H9 (cell line): ENCODE data around the gene CEBPG. TPM values are rescaled to one million over a fixed set of nuclear protein-coding genes. Genes with fewer than 3 reads are reported as not detected.

Source experiments
- DNase-seq: peaks from one replicate; pipeline ENCODE4 v3.0.0-alpha.2; 2017
- H2AFZ ChIP-seq: one replicate; pipeline ENCODE4 v1.6.1; 2013; ENCODE audit warnings: mild to moderate bottlenecking, low read length, control low read depth, moderate library complexity
- H2AK5ac ChIP-seq: 2 replicates; pipeline ENCODE4 v1.6.1; 2013; ENCODE audit warnings: low read length, control low read depth, mixed read lengths; ENCODE audit not compliant: insufficient read length
- H2BK120ac ChIP-seq: one replicate; pipeline ENCODE4 v1.6.1; 2013; ENCODE audit warnings: low read depth, mild to moderate bottlenecking, low read length, control low read depth, inconsistent platforms; ENCODE audit not compliant: poor library complexity, severe bottlenecking
- H2BK12ac ChIP-seq: 2 replicates; pipeline ENCODE4 v1.6.1; 2013; ENCODE audit warnings: low read length, control low read depth, mixed read lengths, low read depth; ENCODE audit not compliant: insufficient read length
- H2BK15ac ChIP-seq: 2 replicates; pipeline ENCODE4 v1.6.1; 2013; ENCODE audit warnings: low read depth, low read length, control low read depth
- H2BK20ac ChIP-seq: one replicate; pipeline ENCODE4 v1.6.1; 2013; ENCODE audit warnings: low read depth, mild to moderate bottlenecking, low read length, control low read depth, inconsistent platforms; ENCODE audit not compliant: poor library complexity, severe bottlenecking
- H2BK5ac ChIP-seq: 2 replicates; pipeline ENCODE4 v1.6.1; 2013; ENCODE audit warnings: low read length, control low read depth, mixed read lengths; ENCODE audit not compliant: insufficient read length
- H3K14ac ChIP-seq: 2 replicates; pipeline ENCODE4 v1.6.1; 2013; ENCODE audit warnings: low read length, control low read depth; ENCODE audit not compliant: insufficient read depth
- H3K18ac ChIP-seq: 2 replicates; pipeline ENCODE4 v1.6.1; 2013; ENCODE audit warnings: low read depth, mild to moderate bottlenecking, mixed read lengths, low read length, control low read depth; ENCODE audit not compliant: insufficient read length
- H3K23ac ChIP-seq: 2 replicates; pipeline ENCODE4 v1.6.1; 2013; ENCODE audit warnings: low read length, control low read depth, mixed read lengths, low read depth; ENCODE audit not compliant: insufficient read length
- H3K23me2 ChIP-seq: 2 replicates; pipeline ENCODE4 v1.6.1; 2013; ENCODE audit warnings: low read depth, mild to moderate bottlenecking, mixed read lengths, low read length, control low read depth; ENCODE audit not compliant: insufficient read length, poor library complexity, severe bottlenecking
- H3K27ac ChIP-seq: 2 replicates; pipeline ENCODE4 v1.5.1; 2013; ENCODE audit warnings: low read length, control low read depth, mixed read lengths, low read depth; ENCODE audit not compliant: insufficient read length
- H3K27me3 ChIP-seq: 2 replicates; pipeline ENCODE4 v1.6.1; 2013; ENCODE audit warnings: low read length, control low read depth, inconsistent platforms; ENCODE audit not compliant: insufficient read depth
- H3K4ac ChIP-seq: 2 replicates; pipeline ENCODE4 v1.6.1; 2013; ENCODE audit warnings: low read depth, mild to moderate bottlenecking, control low read depth, inconsistent platforms, low read length, moderate library complexity
- H3K4me1 ChIP-seq: 2 replicates; pipeline ENCODE4 v1.6.1; 2013; ENCODE audit warnings: low read length, control low read depth, inconsistent platforms; ENCODE audit not compliant: insufficient read depth
- H3K4me2 ChIP-seq: 2 replicates; pipeline ENCODE4 v1.6.1; 2013; ENCODE audit warnings: low read length, control low read depth, mixed read lengths; ENCODE audit not compliant: insufficient read length, insufficient read depth
- H3K56ac ChIP-seq: 2 replicates; pipeline ENCODE4 v1.6.1; 2013; ENCODE audit warnings: low read depth, mild to moderate bottlenecking, mixed read lengths, low read length, control low read depth; ENCODE audit not compliant: insufficient read length
- H3K79me1 ChIP-seq: 2 replicates; pipeline ENCODE4 v1.6.1; 2013; ENCODE audit warnings: low read depth, mild to moderate bottlenecking, moderate library complexity, low read length, control low read depth, inconsistent platforms; ENCODE audit not compliant: insufficient read depth, poor library complexity, severe bottlenecking
- H3K79me2 ChIP-seq: 2 replicates; pipeline ENCODE4 v1.6.1; 2013; ENCODE audit warnings: low read length, control low read depth, inconsistent platforms; ENCODE audit not compliant: insufficient read depth
- H3K9ac ChIP-seq: 2 replicates; pipeline ENCODE4 v1.6.1; 2013; ENCODE audit warnings: low read length, control low read depth, mixed read lengths; ENCODE audit not compliant: insufficient read length; ENCODE audit errors: extremely low read depth
- H3K9me3 ChIP-seq: one replicate; pipeline ENCODE4 v1.6.1; 2013; ENCODE audit warnings: low read depth, low read length, inconsistent platforms; ENCODE audit not compliant: control insufficient read depth
- H3T11ph ChIP-seq: one replicate; pipeline ENCODE4 v1.6.1; 2013; ENCODE audit warnings: mild to moderate bottlenecking, low read length, control low read depth, inconsistent platforms
- H4K20me1 ChIP-seq: one replicate; pipeline ENCODE4 v1.6.1; 2013; ENCODE audit not compliant: control insufficient read depth, insufficient read length, insufficient read depth
- H4K5ac ChIP-seq: 2 replicates; pipeline ENCODE4 v1.6.1; 2013; ENCODE audit warnings: low read depth, mild to moderate bottlenecking, mixed read lengths, low read length, control low read depth; ENCODE audit not compliant: insufficient read length
- H4K8ac ChIP-seq: replicated peaks from 2 replicates; pipeline ENCODE4 v1.6.1; 2013; ENCODE audit warnings: low read length, control low read depth, mixed read lengths, low read depth; ENCODE audit not compliant: insufficient read length
- H4K91ac ChIP-seq: 2 replicates; pipeline ENCODE4 v1.6.1; 2013; ENCODE audit warnings: low read depth, mild to moderate bottlenecking, moderate library complexity, mixed read lengths, low read length, control low read depth; ENCODE audit not compliant: insufficient read length
- H3K27ac Mint-ChIP-seq, 3 experiments: 2 replicates in 2 of 3; 3 replicates in 1 of 3; pipeline ENCODE4 v1.8.0; 2020 to 2021; ENCODE audit warnings: mixed read lengths in 3 of 3, mild to moderate bottlenecking in 1 of 3, moderate library complexity in 1 of 3
- H3K27me3 Mint-ChIP-seq: 2 replicates; pipeline ENCODE4 v1.8.0; 2021; ENCODE audit warnings: low read depth, mild to moderate bottlenecking, moderate library complexity, mixed read lengths
- H3K36me3 Mint-ChIP-seq, 3 experiments: 2 replicates in 2 of 3; 3 replicates in 1 of 3; pipeline ENCODE4 v1.8.0; 2020 to 2021; ENCODE audit warnings: low read depth in 3 of 3, mixed read lengths in 3 of 3; ENCODE audit not compliant: insufficient read depth in 1 of 3
- H3K4me1 Mint-ChIP-seq, 2 experiments: 2 replicates each; pipeline ENCODE4 v1.8.0; 2020; ENCODE audit warnings: mixed read lengths in 2 of 2
- H3K4me3 Mint-ChIP-seq, 2 experiments: 2 replicates in 1 of 2; 3 replicates in 1 of 2; pipeline ENCODE4 v1.8.0; 2020 to 2021; ENCODE audit warnings: mild to moderate bottlenecking in 2 of 2, mixed read lengths in 2 of 2, moderate library complexity in 1 of 2
- H3K9me3 Mint-ChIP-seq, 2 experiments: 2 replicates in 1 of 2; 3 replicates in 1 of 2; pipeline ENCODE4 v1.8.0; 2020; ENCODE audit warnings: mild to moderate bottlenecking in 2 of 2, mixed read lengths in 2 of 2, moderate library complexity in 1 of 2
- WGBS: extraction: QIAGEN DNeasy Blood & Tissue Kit; methylation state at CpG from one replicate; pipeline ENCODE4 v1.1.7; 2013; ENCODE audit warnings: missing lambda C conversion rate, low lambda C conversion rate, mixed read lengths; ENCODE audit not compliant: insufficient read length; ENCODE audit errors: extremely low coverage; 5-methylcytosine and 5-hydroxymethylcytosine counted together
- total RNA-seq: library from RNA; stranded (reverse); gene quantifications from 2 replicates; pipeline ENCODE4 v1.2.1, GENCODE V29; 2021
- TF ChIP-seq, protein P1 (sequence below): fragments of 200-600 bp; sonication (generic); conservative IDR thresholded peaks from 3 replicates; pipeline ENCODE4 v1.8.0; 2021; ENCODE audit warnings: antibody characterized with exemption, mild to moderate bottlenecking

CEBPG gene
- total RNA-seq, 1 experiment from 2014 or later = 33.7 TPM

DNA sequence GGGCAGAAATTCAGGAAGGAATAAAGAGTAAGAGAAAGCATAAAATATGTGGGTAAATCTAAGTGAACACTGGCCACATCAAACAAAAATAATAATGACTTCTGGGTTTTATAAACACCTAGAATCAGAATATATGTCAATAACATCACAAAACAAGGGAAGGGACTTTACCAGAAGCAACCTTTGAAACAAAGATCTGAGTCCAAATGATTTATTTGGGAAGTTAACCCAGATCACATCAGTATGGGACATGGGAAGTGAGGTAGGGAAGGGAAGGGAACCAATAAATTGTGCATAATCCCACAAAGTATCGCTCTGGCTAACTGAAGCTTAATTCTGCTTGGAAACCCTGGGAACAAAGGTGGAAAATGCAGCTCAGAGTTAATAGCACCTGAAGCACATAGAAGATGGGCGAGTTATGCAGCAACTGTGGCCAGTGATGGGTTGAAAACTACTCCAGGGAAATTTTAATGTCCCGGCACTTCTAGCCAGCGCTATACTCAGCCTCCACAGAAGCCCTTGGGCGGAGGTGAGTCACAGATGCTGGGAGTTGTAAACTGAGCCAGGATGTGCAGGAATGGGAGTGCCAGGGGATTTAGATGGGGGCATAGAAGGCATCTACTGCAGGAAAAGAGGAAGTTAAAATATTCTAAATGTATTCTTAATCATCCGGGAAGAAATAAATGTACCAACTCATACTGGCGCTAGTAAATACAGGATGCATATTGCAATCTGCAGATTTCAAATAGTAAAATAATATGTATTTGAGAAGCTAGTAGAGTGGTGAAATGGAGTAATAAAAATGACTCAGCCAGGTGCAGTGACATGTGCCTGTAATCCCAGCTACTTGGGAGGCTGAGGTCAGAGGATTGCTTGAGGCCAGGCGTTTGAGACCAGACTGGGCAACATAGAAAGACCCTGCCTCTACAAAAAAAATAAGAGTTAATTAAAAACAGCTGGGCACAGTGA, 34.2 kb upstream of the CEBPG start:
- Mint-ChIP-seq H3K9me3 (no peaks in the 10 kb centered on the region), H3K27me3 (peaks cover 32% of the 10 kb centered on the region), H3K4me3 (no peak overlapping the region), H3K27ac (no peak overlapping the region), H3K36me3 (no peaks in the 10 kb centered on the region), H3K4me1 (peaks cover 2 to 6% of the 10 kb centered on the region in 2 experiments)
- H3K4me2 ChIP-seq = no peak overlapping the region
- H3K9ac ChIP-seq = no peak overlapping the region
- no peak overlapping the region for H2AFZ ChIP-seq
- H3K27ac ChIP-seq = no peak overlapping the region
- H3K18ac ChIP-seq = no peak overlapping the region
- H4K91ac ChIP-seq = no peak overlapping the region
- H3K4me1 ChIP-seq = no peaks in the 10 kb centered on the region
- H2BK20ac ChIP-seq = no peak overlapping the region
- no peaks in the 10 kb centered on the region for H3K79me2 ChIP-seq
- TF ChIP-seq, protein P1, sequence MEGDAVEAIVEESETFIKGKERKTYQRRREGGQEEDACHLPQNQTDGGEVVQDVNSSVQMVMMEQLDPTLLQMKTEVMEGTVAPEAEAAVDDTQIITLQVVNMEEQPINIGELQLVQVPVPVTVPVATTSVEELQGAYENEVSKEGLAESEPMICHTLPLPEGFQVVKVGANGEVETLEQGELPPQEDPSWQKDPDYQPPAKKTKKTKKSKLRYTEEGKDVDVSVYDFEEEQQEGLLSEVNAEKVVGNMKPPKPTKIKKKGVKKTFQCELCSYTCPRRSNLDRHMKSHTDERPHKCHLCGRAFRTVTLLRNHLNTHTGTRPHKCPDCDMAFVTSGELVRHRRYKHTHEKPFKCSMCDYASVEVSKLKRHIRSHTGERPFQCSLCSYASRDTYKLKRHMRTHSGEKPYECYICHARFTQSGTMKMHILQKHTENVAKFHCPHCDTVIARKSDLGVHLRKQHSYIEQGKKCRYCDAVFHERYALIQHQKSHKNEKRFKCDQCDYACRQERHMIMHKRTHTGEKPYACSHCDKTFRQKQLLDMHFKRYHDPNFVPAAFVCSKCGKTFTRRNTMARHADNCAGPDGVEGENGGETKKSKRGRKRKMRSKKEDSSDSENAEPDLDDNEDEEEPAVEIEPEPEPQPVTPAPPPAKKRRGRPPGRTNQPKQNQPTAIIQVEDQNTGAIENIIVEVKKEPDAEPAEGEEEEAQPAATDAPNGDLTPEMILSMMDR = no peak
- H3K9me3 ChIP-seq = no peaks in the 10 kb centered on the region
- no peak overlapping the region for H2BK12ac ChIP-seq
- H3K27me3 ChIP-seq = no peaks in the 10 kb centered on the region
- no peaks in the 10 kb centered on the region for H3K23me2 ChIP-seq
- WGBS = no CpG with 5 or more reads among the region's 8 CpGs
- no peak overlapping the region for H2BK120ac ChIP-seq
- no peak overlapping the region for H3K14ac ChIP-seq
- no peak overlapping the region for H3K23ac ChIP-seq
- H3K56ac ChIP-seq = no peak overlapping the region
- no peak for DNase-seq
- no peak overlapping the region for H3K4ac ChIP-seq
- H4K20me1 ChIP-seq = no peaks in the 10 kb centered on the region
- no peak overlapping the region for H3T11ph ChIP-seq
- no peak overlapping the region for H4K8ac ChIP-seq
- no peak overlapping the region for H2BK5ac ChIP-seq
- H3K79me1 ChIP-seq = no peaks in the 10 kb centered on the region
- H4K5ac ChIP-seq = no peak overlapping the region
- H2BK15ac ChIP-seq = no peak overlapping the region
- no peak overlapping the region for H2AK5ac ChIP-seq
